Activated CD4-positive, alpha-beta T cell treated with anti-CD3 and anti-CD28 coated beads for 48 hours (primary cell): ENCODE data around the gene FBXO9.
"Not testable (repeated sequence)": the region's sequence is repeated elsewhere in the genome, so short reads cannot be mapped to it uniquely, and the experiment has no call there.

Experiments
- DNase-seq: peaks from one replicate; pipeline ENCODE4 v3.0.0-alpha.2; 2020

The FBXO9 gene

GRCh38 chr6:53048431-53049195 lies 16.6 kb upstream of the FBXO9 start:
- no peak for DNase-seq

GRCh38 chr6:53049415-53049814 lies 15.8 kb upstream of the FBXO9 start:
- no peak for DNase-seq

GRCh38 chr6:53052152-53052551 lies 13.1 kb upstream of the FBXO9 start:
- not testable (repeated sequence) for DNase-seq

- no peak for DNase-seq
Measured at GRCh38 chr6:53054532-53054931, 10.7 kb upstream of the FBXO9 start.

- no peak for DNase-seq
Measured at GRCh38 chr6:53055873-53056272, 9.3 kb upstream of the FBXO9 start.

GRCh38 chr6:53056273-53056672 lies 8.9 kb upstream of the FBXO9 start:
- no peak for DNase-seq

- DNase-seq, result no peak
Measured at GRCh38 chr6:53058388-53059195, 6.6 kb upstream of the FBXO9 start.

GRCh38 chr6:53059648-53060589 lies 5.3 kb upstream of the FBXO9 start:
- no peak for DNase-seq

- DNase-seq, result no peak
Measured at GRCh38 chr6:53062169-53062539, 3.0 kb upstream of the FBXO9 start.

GRCh38 chr6:53064255-53064654 lies 949 bp upstream of the FBXO9 start:
- DNase-seq, result peak; percentile 12

- peak; percentile 97 for DNase-seq
Measured at GRCh38 chr6:53064726-53065265, 408 bp upstream of the FBXO9 start.

- peak; percentile 63 for DNase-seq
Measured at GRCh38 chr6:53066077-53066417, 843 bp downstream of the FBXO9 start.

GRCh38 chr6:53066874-53067706 lies 1.9 kb downstream of the FBXO9 start:
- DNase-seq, result no peak

- no peak for DNase-seq
Measured at GRCh38 chr6:53067849-53068361, 2.7 kb downstream of the FBXO9 start.

GRCh38 chr6:53069427-53069826 lies 4.2 kb downstream of the FBXO9 start:
- no peak for DNase-seq

- DNase-seq, result peak; percentile 20
Measured at GRCh38 chr6:53070806-53071205, 5.6 kb downstream of the FBXO9 start.

- DNase-seq, result no peak
Measured at GRCh38 chr6:53074347-53074746, 9.1 kb downstream of the FBXO9 start.

GRCh38 chr6:53080813-53081212 lies 15.6 kb downstream of the FBXO9 start:
- no peak for DNase-seq

- DNase-seq, result no peak
Measured at GRCh38 chr6:53086302-53086701, 21.1 kb downstream of the FBXO9 start.

- DNase-seq, result no peak
Measured at GRCh38 chr6:53089948-53090347, 24.7 kb downstream of the FBXO9 start.

GRCh38 chr6:53090576-53090975 lies 25.4 kb downstream of the FBXO9 start:
- DNase-seq, result no peak

GRCh38 chr6:53095270-53095669 lies 30.1 kb downstream of the FBXO9 start:
- no peak for DNase-seq
